ENCODE data around the gene UQCR11.

UQCR11 gene

DNA sequence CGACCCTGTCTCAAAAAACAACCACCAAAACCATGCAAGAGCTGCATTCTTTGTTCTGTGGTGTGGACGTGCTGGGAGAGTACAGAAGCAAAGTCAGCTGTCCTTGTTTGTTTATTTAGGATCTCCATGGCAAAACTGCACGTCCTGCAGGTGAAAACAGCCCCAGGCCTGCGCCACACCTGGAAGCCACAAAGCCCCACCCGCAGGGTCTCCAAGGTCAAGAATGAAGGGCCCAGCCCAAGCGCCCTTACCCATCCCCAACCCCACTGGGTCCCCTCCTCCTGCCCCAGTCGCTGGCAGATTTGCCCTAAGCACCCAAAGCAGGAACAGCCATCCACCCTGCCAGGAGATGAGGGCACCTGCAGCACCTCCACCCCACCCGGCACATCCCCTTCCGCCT, 23.1 kb downstream of the UQCR11 start:
- no peak overlapping the region for H3K4me3 ChIP-seq
- no peak overlapping the region for H3K27ac ChIP-seq
- H3K9me3 ChIP-seq, result no peaks in the 10 kb centered on the region
- intact Hi-C loops (cut with DNase I; ENCODE audit: low total_unique reads), result no loop called here
- peaks cover 57 to 84% (median 68%) of the 10 kb centered on the region in 3 donors for H3K36me3 ChIP-seq
- peaks cover 0 to 4% (median 0%) of the 10 kb centered on the region in 4 donors for H3K4me1 ChIP-seq
- TF ChIP-seq, protein P1, sequence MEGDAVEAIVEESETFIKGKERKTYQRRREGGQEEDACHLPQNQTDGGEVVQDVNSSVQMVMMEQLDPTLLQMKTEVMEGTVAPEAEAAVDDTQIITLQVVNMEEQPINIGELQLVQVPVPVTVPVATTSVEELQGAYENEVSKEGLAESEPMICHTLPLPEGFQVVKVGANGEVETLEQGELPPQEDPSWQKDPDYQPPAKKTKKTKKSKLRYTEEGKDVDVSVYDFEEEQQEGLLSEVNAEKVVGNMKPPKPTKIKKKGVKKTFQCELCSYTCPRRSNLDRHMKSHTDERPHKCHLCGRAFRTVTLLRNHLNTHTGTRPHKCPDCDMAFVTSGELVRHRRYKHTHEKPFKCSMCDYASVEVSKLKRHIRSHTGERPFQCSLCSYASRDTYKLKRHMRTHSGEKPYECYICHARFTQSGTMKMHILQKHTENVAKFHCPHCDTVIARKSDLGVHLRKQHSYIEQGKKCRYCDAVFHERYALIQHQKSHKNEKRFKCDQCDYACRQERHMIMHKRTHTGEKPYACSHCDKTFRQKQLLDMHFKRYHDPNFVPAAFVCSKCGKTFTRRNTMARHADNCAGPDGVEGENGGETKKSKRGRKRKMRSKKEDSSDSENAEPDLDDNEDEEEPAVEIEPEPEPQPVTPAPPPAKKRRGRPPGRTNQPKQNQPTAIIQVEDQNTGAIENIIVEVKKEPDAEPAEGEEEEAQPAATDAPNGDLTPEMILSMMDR (IDR thresholded peaks at IDR 0.05), result no peak
- no peak for DNase-seq
- H3K27me3 ChIP-seq, result no peaks in the 10 kb centered on the region

DNA sequence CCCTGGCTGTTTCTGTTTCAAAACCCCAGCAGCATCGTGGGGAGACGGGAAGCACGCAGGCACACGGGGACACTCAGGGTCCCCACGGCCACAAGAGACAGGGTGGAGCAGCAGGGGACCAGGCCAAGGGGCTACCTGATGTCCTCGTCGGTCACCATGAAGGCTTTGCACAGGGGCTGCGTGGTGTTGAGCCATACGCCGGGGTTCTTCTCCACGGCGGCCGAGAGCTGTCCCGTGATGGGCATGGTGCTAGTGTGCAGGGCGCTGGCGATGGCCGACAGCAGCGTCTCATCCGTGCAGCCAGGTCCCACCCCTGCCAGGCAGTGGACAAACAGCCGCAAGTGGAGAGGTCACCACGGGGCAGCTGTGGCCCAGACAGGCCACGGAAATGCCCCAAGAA, 24.3 kb downstream of the UQCR11 start:
- Histone ChIP-seq H3K9me3 (no peaks in the 10 kb centered on the region), H3K4me1 (peaks cover 0 to under 1% (median 0%) of the 10 kb centered on the region in 4 donors), H3K4me3 (no peak overlapping the region), H3K36me3 (peaks cover 65 to 93% (median 75%) of the 10 kb centered on the region in 3 donors), H3K27me3 (no peaks in the 10 kb centered on the region), H3K27ac (no peak overlapping the region)
- no peak for DNase-seq
- TF ChIP-seq, protein P1 (IDR thresholded peaks at IDR 0.05), result no peak
- intact Hi-C loops (cut with DNase I; ENCODE audit: low total_unique reads), result no loop called here

DNA sequence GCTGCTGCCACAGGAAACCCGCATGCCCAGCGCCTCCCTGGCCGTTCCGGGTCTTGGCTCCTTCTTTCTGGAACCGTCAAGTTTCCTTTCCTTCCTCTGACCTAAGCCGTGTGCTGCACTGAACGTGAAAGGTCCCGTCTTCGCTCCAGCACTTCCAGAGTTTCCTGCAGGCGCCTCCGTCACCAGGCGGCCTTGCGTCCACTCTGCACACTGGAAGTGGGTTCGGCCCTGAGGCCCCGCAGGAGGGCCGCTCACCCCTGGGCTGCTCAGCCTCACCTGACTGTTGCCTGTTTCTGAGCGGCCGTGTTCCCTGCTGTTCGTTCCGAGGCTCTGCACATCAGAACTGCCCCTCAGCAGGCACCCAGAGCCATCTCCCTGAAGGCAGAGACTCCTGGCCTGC, 24.9 kb downstream of the UQCR11 start:
- TF ChIP-seq, protein P1 (IDR thresholded peaks at IDR 0.05), result no peak
- intact Hi-C loops (cut with DNase I; ENCODE audit: low total_unique reads), result no loop called here
- Histone ChIP-seq H3K9me3 (no peaks in the 10 kb centered on the region), H3K27ac (no peak overlapping the region), H3K36me3 (peaks cover 65 to 89% (median 75%) of the 10 kb centered on the region in 3 donors), H3K27me3 (no peaks in the 10 kb centered on the region), H3K4me1 (no peaks in the 10 kb centered on the region), H3K4me3 (no peak overlapping the region)
- DNase-seq, result no peak

DNA sequence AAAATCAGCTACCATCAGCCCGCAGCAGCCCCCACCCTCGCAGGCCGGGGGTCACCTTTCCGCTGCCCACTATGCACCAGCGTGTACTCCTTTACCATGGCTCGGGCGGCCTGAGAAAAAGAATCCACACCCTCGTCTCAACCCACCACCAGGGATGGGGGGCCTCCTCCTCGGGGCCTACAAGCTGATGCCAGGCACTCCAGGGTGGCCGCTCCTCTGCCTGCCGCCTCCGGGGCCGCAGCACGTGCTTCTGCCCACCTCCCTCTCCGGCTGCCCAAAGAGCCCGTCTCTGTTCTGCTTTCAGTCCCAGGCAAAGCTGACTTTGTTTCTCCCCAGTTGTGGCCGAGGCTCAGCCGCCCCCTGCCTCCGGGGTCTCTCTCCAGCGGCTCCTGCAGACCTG, 26.0 kb downstream of the UQCR11 start:
- H3K4me3 ChIP-seq, result no peak overlapping the region
- no peak for DNase-seq
- no peaks in the 10 kb centered on the region for H3K4me1 ChIP-seq
- TF ChIP-seq, protein P1 (IDR thresholded peaks at IDR 0.05), result no peak
- no peaks in the 10 kb centered on the region for H3K9me3 ChIP-seq
- no peak overlapping the region for H3K27ac ChIP-seq
- H3K36me3 ChIP-seq, result peaks cover 65 to 79% (median 67%) of the 10 kb centered on the region in 3 donors
- intact Hi-C loops (cut with DNase I; ENCODE audit: low total_unique reads), result no loop called here
- H3K27me3 ChIP-seq, result no peaks in the 10 kb centered on the region

DNA sequence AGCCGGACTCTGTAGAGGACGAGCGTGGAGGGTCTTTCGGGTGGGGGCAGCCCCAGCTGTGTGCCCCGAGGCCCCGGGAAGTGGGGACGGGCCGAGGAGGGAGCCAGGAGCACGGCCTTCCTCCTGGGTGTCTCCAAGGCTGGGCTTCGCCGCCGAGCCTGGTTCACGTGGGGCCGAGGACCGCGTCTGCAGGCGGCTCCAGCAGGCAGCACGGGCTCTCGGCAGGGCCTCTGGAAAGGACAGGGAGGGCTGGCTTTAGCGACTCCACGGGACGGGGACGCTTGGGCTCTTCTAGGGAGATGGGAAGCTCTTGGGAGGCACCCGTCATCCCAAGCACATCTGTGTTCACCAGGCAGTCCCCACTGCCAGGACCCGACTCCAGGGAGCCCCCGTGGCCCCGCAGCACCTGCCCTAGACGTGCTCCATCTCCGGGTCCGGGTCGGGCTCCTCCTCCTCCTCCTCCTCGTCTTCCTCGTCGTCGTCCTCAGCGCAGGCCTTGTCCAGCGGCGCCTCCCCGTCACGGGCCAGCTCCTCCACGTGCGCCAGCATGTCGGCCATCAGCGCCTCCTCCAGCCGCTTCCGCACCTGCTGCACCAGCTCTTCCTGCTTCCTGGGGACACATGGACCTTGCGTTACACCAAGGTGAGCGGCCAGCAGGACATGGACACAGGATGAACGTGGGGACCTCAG, 27.2 kb downstream of the UQCR11 start:
- H3K9me3 ChIP-seq, result no peaks in the 10 kb centered on the region
- H3K27me3 ChIP-seq, result no peaks in the 10 kb centered on the region
- peaks cover 55 to 69% (median 56%) of the 10 kb centered on the region in 3 donors for H3K36me3 ChIP-seq
- no peak overlapping the region for H3K27ac ChIP-seq
- DNase-seq, result no peak
- intact Hi-C loops (cut with DNase I; ENCODE audit: low total_unique reads), result no loop called here
- TF ChIP-seq, protein P1 (IDR thresholded peaks at IDR 0.05), result no peak
- no peak overlapping the region for H3K4me3 ChIP-seq
- H3K4me1 ChIP-seq, result no peaks in the 10 kb centered on the region

All from tibial artery (tissue), 4 donors.